H1 (cell line): ENCODE data around the gene CTSV. TPM values are rescaled to one million over a fixed set of nuclear protein-coding genes. Genes with fewer than 3 reads are reported as not detected.
"Not testable (repeated sequence)": the region's sequence is repeated elsewhere in the genome, so short reads cannot be mapped to it uniquely, and the experiment has no call there.

Experiments
- CTCF ChIA-PET: fragments of 300-600 bp; sonication (Branson Sonifier 250); formaldehyde crosslinking; loops from one replicate; lab custom pipeline; 2021; ENCODE audit not compliant: partially characterized antibody; lab: Charles Lee
- POLR2A ChIA-PET: fragments of 300-600 bp; sonication (Branson Sonifier 250); formaldehyde crosslinking; loops from one replicate; lab custom pipeline; 2021; ENCODE audit warnings: inconsistent platforms; ENCODE audit not compliant: partially characterized antibody; lab: Charles Lee
- DNase-seq, 2 experiments: peaks; one replicate each; pipeline versions ENCODE4 v3.0.0 to v3.0.0-alpha.2; 2010 to 2022; ENCODE audit warnings: low spot score in 2 of 2, low read depth in 1 of 2, mixed read lengths in 1 of 2
- FAIRE-seq: peaks from 2 replicates; lab custom pipeline; 2011; peaks lifted over from hg19 to GRCh38; lab: Jason Lieb, UNC
- H2AFZ ChIP-seq: 2 replicates; pipeline ENCODE4 v1.8.1; 2012; ENCODE audit warnings: low read length, inconsistent platforms
- H2AK5ac ChIP-seq: 2 replicates; pipeline ENCODE4 v1.6.1; 2013; ENCODE audit warnings: low read depth, low read length
- H2BK120ac ChIP-seq: replicated peaks from 2 replicates; pipeline ENCODE3; 2013; ENCODE audit warnings: low read depth, low read length, inconsistent platforms
- H2BK12ac ChIP-seq: 2 replicates; pipeline ENCODE4 v1.6.1; 2013; ENCODE audit warnings: low read depth, low read length
- H2BK15ac ChIP-seq: 2 replicates; pipeline ENCODE4 v1.6.1; 2013; ENCODE audit warnings: low read length
- H2BK20ac ChIP-seq: 2 replicates; pipeline ENCODE4 v1.6.1; 2013; ENCODE audit warnings: low read length
- H2BK5ac ChIP-seq: 2 replicates; pipeline ENCODE4 v1.6.1; 2013; ENCODE audit warnings: low read depth, low read length
- H3K14ac ChIP-seq: 2 replicates; pipeline ENCODE4 v1.6.1; 2013; ENCODE audit warnings: inconsistent platforms; ENCODE audit not compliant: insufficient read length
- H3K18ac ChIP-seq: 2 replicates; pipeline ENCODE4 v1.6.1; 2013; ENCODE audit warnings: low read length; ENCODE audit errors: extremely low read depth
- H3K23ac ChIP-seq: 2 replicates; pipeline ENCODE4 v1.6.1; 2013; ENCODE audit warnings: inconsistent platforms; ENCODE audit not compliant: insufficient read length
- H3K23me2 ChIP-seq: 2 replicates; pipeline ENCODE4 v1.6.1; 2013; ENCODE audit warnings: low read depth, low read length
- H3K27ac ChIP-seq: 2 replicates; pipeline ENCODE4 v1.6.1; 2011; ENCODE audit warnings: low read depth, low read length, inconsistent platforms
- H3K27me3 ChIP-seq, 4 experiments: replicated peaks in 1 of 4; 1 replicate in 1 of 4; 2 replicates in 3 of 4; pipeline versions ENCODE4 v1.6.1 to v1.8.1; 2011 to 2013; ENCODE audit warnings: low read length in 3 of 4, mild to moderate bottlenecking in 3 of 4, inconsistent platforms in 2 of 4, mixed read lengths in 2 of 4, moderate library complexity in 1 of 4; ENCODE audit not compliant: control insufficient read depth in 3 of 4, insufficient read depth in 3 of 4; ENCODE audit errors: extremely low read depth in 1 of 4
- H3K36me3 ChIP-seq, 4 experiments: 2 replicates each; pipeline versions ENCODE4 v1.6.1 to v1.8.1; 2011 to 2013; ENCODE audit warnings: mild to moderate bottlenecking in 4 of 4, low read length in 3 of 4, moderate library complexity in 2 of 4, control low read depth in 1 of 4, inconsistent platforms in 1 of 4; ENCODE audit not compliant: insufficient read depth in 4 of 4, control insufficient read depth in 2 of 4
- H3K4ac ChIP-seq: replicated peaks from 2 replicates; pipeline ENCODE3; 2013; ENCODE audit warnings: low read length, low read depth, mixed read lengths, inconsistent platforms; ENCODE audit not compliant: insufficient read length
- H3K4me1 ChIP-seq, 4 experiments: replicated peaks in 1 of 4; 1 replicate in 1 of 4; 2 replicates in 3 of 4; pipeline versions ENCODE4 v1.6.1 to v1.8.1; 2011 to 2013; ENCODE audit warnings: low read length in 3 of 4, inconsistent platforms in 2 of 4, mixed read lengths in 1 of 4; ENCODE audit not compliant: insufficient read depth in 4 of 4, control insufficient read depth in 3 of 4
- H3K4me2 ChIP-seq, 2 experiments: 2 replicates each; pipeline versions ENCODE4 v1.6.1 to v1.8.1; 2011 to 2013; ENCODE audit warnings: low read depth in 2 of 2, low read length in 2 of 2, control low read depth in 1 of 2, inconsistent platforms in 1 of 2, mild to moderate bottlenecking in 1 of 2; ENCODE audit not compliant: insufficient read depth in 1 of 2
- H3K4me3 ChIP-seq, 4 experiments: fragments of 200-600, 300-600 bp in 1 of 4; sonication (generic), shearing (Covaris generic), sonication (Bioruptor Twin) in 1 of 4; 2 replicates each; pipeline versions ENCODE4 v1.5.1 to v1.8.1; 2011 to 2016; ENCODE audit warnings: low read length in 4 of 4, low read depth in 3 of 4, control low read depth in 2 of 4, inconsistent platforms in 2 of 4, mild to moderate bottlenecking in 2 of 4, mixed read lengths in 1 of 4, moderate library complexity in 1 of 4; ENCODE audit not compliant: insufficient read depth in 2 of 4; ENCODE audit errors: extremely low read depth in 1 of 4
- H3K56ac ChIP-seq: replicated peaks from 2 replicates; pipeline ENCODE3; 2013; ENCODE audit warnings: low read depth, mild to moderate bottlenecking, mixed read lengths, low read length, inconsistent platforms; ENCODE audit not compliant: insufficient read length
- H3K79me1 ChIP-seq: 2 replicates; pipeline ENCODE4 v1.6.1; 2013; ENCODE audit warnings: low read depth, low read length, control low read depth
- H3K79me2 ChIP-seq, 2 experiments: 2 replicates each; pipeline versions ENCODE4 v1.6.1 to v1.8.1; 2012 to 2013; ENCODE audit warnings: low read length in 2 of 2, mild to moderate bottlenecking in 2 of 2, inconsistent platforms in 1 of 2; ENCODE audit not compliant: insufficient read depth in 2 of 2, control insufficient read depth in 1 of 2
- H3K9ac ChIP-seq, 4 experiments: replicated peaks in 1 of 4; 1 replicate in 1 of 4; 2 replicates in 3 of 4; pipeline versions ENCODE4 v1.6.1 to v1.8.1; 2011 to 2013; ENCODE audit warnings: low read depth in 3 of 4, low read length in 3 of 4, control low read depth in 2 of 4, mild to moderate bottlenecking in 2 of 4, moderate library complexity in 2 of 4, inconsistent platforms in 1 of 4; ENCODE audit errors: extremely low read depth in 1 of 4
- H3K9me3 ChIP-seq, 2 experiments: 2 replicates each; pipeline versions ENCODE4 v1.6.1 to v1.8.1; 2012 to 2013; ENCODE audit warnings: mild to moderate bottlenecking in 2 of 2, moderate library complexity in 2 of 2, control low read depth in 1 of 2, inconsistent platforms in 1 of 2, low read depth in 1 of 2, low read length in 1 of 2, mixed read lengths in 1 of 2; ENCODE audit not compliant: insufficient read depth in 2 of 2
- H4K20me1 ChIP-seq, 2 experiments: replicated peaks in 1 of 2; 2 replicates each; pipeline versions ENCODE3 to v1.8.1; 2011 to 2013; ENCODE audit warnings: inconsistent platforms in 2 of 2, low read length in 2 of 2, mild to moderate bottlenecking in 1 of 2; ENCODE audit not compliant: insufficient read depth in 2 of 2, control insufficient read depth in 1 of 2
- H4K5ac ChIP-seq: 2 replicates; pipeline ENCODE4 v1.6.1; 2013; ENCODE audit warnings: low read length, low read depth, mixed read lengths, inconsistent platforms; ENCODE audit not compliant: insufficient read length
- H4K8ac ChIP-seq: 2 replicates; pipeline ENCODE4 v1.8.0; 2013; ENCODE audit warnings: mild to moderate bottlenecking, moderate library complexity, low read length, inconsistent platforms; ENCODE audit not compliant: insufficient read depth; ENCODE audit errors: extremely low read depth
- H4K91ac ChIP-seq: replicated peaks from 2 replicates; pipeline ENCODE3; 2013; ENCODE audit warnings: low read length, mixed read lengths, inconsistent platforms; ENCODE audit not compliant: insufficient read length
- MAFK ChIP-seq: IDR thresholded peaks from 2 replicates; pipeline ENCODE4 v1.6.1; 2012; ENCODE audit warnings: low read depth, mild to moderate bottlenecking, improper control_type of control experiment, low read length
- WGBS, 2 experiments: shearing (Covaris generic) in 1 of 2; methylation state at CpG; one replicate each; pipeline versions ENCODE4 v1.1.6 to v1.1.7; 2013 to 2015; ENCODE audit warnings: low lambda C conversion rate in 2 of 2, mixed read lengths in 2 of 2, inconsistent platforms in 1 of 2, low coverage in 1 of 2, missing lambda C conversion rate in 1 of 2; ENCODE audit not compliant: insufficient replicate concordance in 2 of 2, insufficient coverage in 1 of 2, insufficient read length in 1 of 2; ENCODE audit errors: extremely low coverage in 1 of 2, missing lambda C conversion rate in 1 of 2; 5-methylcytosine and 5-hydroxymethylcytosine counted together
- polyA plus RNA-seq, 7 experiments: library from polyadenylated mRNA; depleted of rRNA in 3 of 7; stranded (reverse) in 5 of 7; unstranded in 2 of 7; fragments of >200 nt in 5 of 7; fragments of 200-250 nt in 2 of 7; gene quantifications; 1 replicate in 5 of 7; 2 replicates in 1 of 7; 4 replicates in 1 of 7; pipeline versions ENCODE4 v1.2.1 to v1.2.3, GENCODE V29; 2011 to 2013; ENCODE audit warnings: missing spikeins in 2 of 7, mixed read lengths in 2 of 7
- total RNA-seq: library from RNA; stranded (reverse); fragmentation: NEBNext Ultra II Directional; extraction: Animal tissue kit (Norgen Biotek cat#: 25700); gene quantifications from 2 replicates; pipeline ENCODE4 v1.2.1, GENCODE V29; 2021

The CTSV gene
- total and polyA plus RNA-seq, 2 of the 8 experiments (the other 6 are each of a cell fraction or from before 2014, with no cell fraction given), result 91.0 to 114 TPM

- H3K14ac ChIP-seq, H3K23ac ChIP-seq, H3K4me3 ChIP-seq, H3K79me1 ChIP-seq, H3K27ac ChIP-seq, H3K9me3 ChIP-seq, H3K9ac ChIP-seq, H3K18ac ChIP-seq, H4K5ac ChIP-seq, H2BK12ac ChIP-seq, H4K91ac ChIP-seq, H4K20me1 ChIP-seq, H2BK15ac ChIP-seq, H2BK20ac ChIP-seq, H2AFZ ChIP-seq, H3K36me3 ChIP-seq, H2BK5ac ChIP-seq, H3K56ac ChIP-seq, H3K27me3 ChIP-seq, H3K4ac ChIP-seq, FAIRE-seq, H3K4me2 ChIP-seq, H2BK120ac ChIP-seq, H4K8ac ChIP-seq, H3K79me2 ChIP-seq, CTCF ChIA-PET, DNase-seq, H2AK5ac ChIP-seq, H3K23me2 ChIP-seq: not testable (repeated sequence)
- peaks cover 0 to 11% (median 3%) of the 10 kb centered on the region in 4 experiments; a peak in 5 of 7 replicates for H3K4me1 ChIP-seq
- peak; percentile 60 for TF ChIP-seq MAFK
- POLR2A ChIA-PET, result interaction anchor here (0.7 to 1.3 kb wide), 3 partner anchors 8 to 55 kb away, joined by 3 read pairs; no protein-coding TSS in a partner anchor
- 93% methylated on average over 4 of the region's 4 CpGs; no CpG with 5 or more reads in 1 of the 2 experiments for WGBS, 2 experiments
Observed at GRCh38 chr9:97070325-97070724, 31.4 kb upstream of the CTSV start.
